BLaER1 (cell line): Measurements from ENCODE around the gene F8A3.
"Not testable (repeated sequence)": the region's sequence is repeated elsewhere in the genome, so short reads cannot be mapped to it uniquely, and the experiment has no call there.

Experiments used
- H3K27ac ChIP-seq: shearing (Covaris generic); formaldehyde crosslinking; 2 replicates; pipeline ENCODE4 v1.8.1; 2022
- H3K27me3 ChIP-seq: shearing (Covaris generic); formaldehyde crosslinking; 2 replicates; pipeline ENCODE4 v1.8.1; 2022
- H3K36me3 ChIP-seq: shearing (Covaris generic); formaldehyde crosslinking; 2 replicates; pipeline ENCODE4 v1.8.1; 2022
- H3K4me1 ChIP-seq: shearing (Covaris generic); formaldehyde crosslinking; 2 replicates; pipeline ENCODE4 v1.8.1; 2022
- H3K4me2 ChIP-seq: shearing (Covaris generic); formaldehyde crosslinking; 2 replicates; pipeline ENCODE4 v1.8.1; 2022
- H3K4me3 ChIP-seq: shearing (Covaris generic); formaldehyde crosslinking; 2 replicates; pipeline ENCODE4 v1.8.1; 2022
- H3K9ac ChIP-seq: shearing (Covaris generic); formaldehyde crosslinking; 2 replicates; pipeline ENCODE4 v1.8.1; 2022
- H3K9me3 ChIP-seq: shearing (Covaris generic); formaldehyde crosslinking; 2 replicates; pipeline ENCODE4 v1.8.1; 2022
- H4K20me1 ChIP-seq: shearing (Covaris generic); formaldehyde crosslinking; 2 replicates; pipeline ENCODE4 v1.8.1; 2022
- Cebpa-rat ChIP-seq: shearing (Covaris generic); IDR thresholded peaks from 2 replicates; pipeline ENCODE4 v1.8.1; 2022

Gene F8A3

GRCh38 chrX:155458471-155458870 lies at the start of gene F8A3:
Gene F8A3 (minus strand): TSS chrX:155458620. CDS start chrX:155458600, 20 bp downstream.
- not testable (repeated sequence) for H3K9ac ChIP-seq

GRCh38 chrX:155505296-155505695 lies 46.9 kb upstream of the F8A3 start:
- Histone ChIP-seq H4K20me1 (no peaks in the 10 kb centered on the region), H3K4me2 (no peak overlapping the region), H3K4me3 (no peak overlapping the region), H3K4me1 (no peaks in the 10 kb centered on the region), H3K36me3 (peaks cover 11% of the 10 kb centered on the region; the same call in 1 of the 2 replicates), H3K27ac (no peak overlapping the region), H3K9ac (no peak overlapping the region), H3K27me3 (peaks cover 5% of the 10 kb centered on the region; the same call in 1 of the 2 replicates), H3K9me3 (no peaks in the 10 kb centered on the region)
- TF ChIP-seq Cebpa-rat = no peak

More at GRCh38 chrX:155458471-155458870, at the start of gene F8A3:
- not testable (repeated sequence) for H3K4me1 ChIP-seq, H3K4me3 ChIP-seq, H3K4me2 ChIP-seq, H3K27ac ChIP-seq, H3K9me3 ChIP-seq, H3K27me3 ChIP-seq, H3K36me3 ChIP-seq, H4K20me1 ChIP-seq

GRCh38 chrX:155495134-155495533 lies 36.7 kb upstream of the F8A3 start:
- not testable (repeated sequence) for H3K27ac ChIP-seq, H3K36me3 ChIP-seq, H3K4me2 ChIP-seq, H3K9ac ChIP-seq, H4K20me1 ChIP-seq, H3K4me3 ChIP-seq, H3K9me3 ChIP-seq, H3K4me1 ChIP-seq, H3K27me3 ChIP-seq

- H3K4me2 ChIP-seq, H3K9me3 ChIP-seq, H4K20me1 ChIP-seq, H3K4me1 ChIP-seq, H3K4me3 ChIP-seq, H3K36me3 ChIP-seq, H3K27ac ChIP-seq, H3K9ac ChIP-seq, H3K27me3 ChIP-seq: not testable (repeated sequence)
Measured at GRCh38 chrX:155491421-155491820, 33.0 kb upstream of the F8A3 start.

GRCh38 chrX:155477136-155477535 lies 18.7 kb upstream of the F8A3 start:
- not testable (repeated sequence) for H3K27me3 ChIP-seq, H3K36me3 ChIP-seq

GRCh38 chrX:155466269-155466938 lies 8.0 kb upstream of the F8A3 start:
- H3K4me2 ChIP-seq, H3K9me3 ChIP-seq, H3K4me1 ChIP-seq, H3K27me3 ChIP-seq, H3K36me3 ChIP-seq, H3K9ac ChIP-seq, H3K4me3 ChIP-seq, H3K27ac ChIP-seq, H4K20me1 ChIP-seq: not testable (repeated sequence)

More at GRCh38 chrX:155477136-155477535, 18.7 kb upstream of the F8A3 start:
- H4K20me1 ChIP-seq, H3K27ac ChIP-seq, H3K4me2 ChIP-seq, H3K4me3 ChIP-seq, H3K4me1 ChIP-seq, H3K9me3 ChIP-seq, H3K9ac ChIP-seq: not testable (repeated sequence)

- not testable (repeated sequence) for H3K4me2 ChIP-seq, H3K4me1 ChIP-seq, H4K20me1 ChIP-seq, H3K9me3 ChIP-seq, H3K27me3 ChIP-seq, H3K9ac ChIP-seq, H3K27ac ChIP-seq, H3K4me3 ChIP-seq, H3K36me3 ChIP-seq
Measured at GRCh38 chrX:155460501-155460900, 2.1 kb upstream of the F8A3 start.

GRCh38 chrX:155457761-155458447 lies 516 bp downstream of the F8A3 start:
- not testable (repeated sequence) for H3K4me1 ChIP-seq, H3K36me3 ChIP-seq, H3K27me3 ChIP-seq, H3K9me3 ChIP-seq, H3K4me3 ChIP-seq, H4K20me1 ChIP-seq, H3K27ac ChIP-seq, H3K9ac ChIP-seq, H3K4me2 ChIP-seq

DNA sequence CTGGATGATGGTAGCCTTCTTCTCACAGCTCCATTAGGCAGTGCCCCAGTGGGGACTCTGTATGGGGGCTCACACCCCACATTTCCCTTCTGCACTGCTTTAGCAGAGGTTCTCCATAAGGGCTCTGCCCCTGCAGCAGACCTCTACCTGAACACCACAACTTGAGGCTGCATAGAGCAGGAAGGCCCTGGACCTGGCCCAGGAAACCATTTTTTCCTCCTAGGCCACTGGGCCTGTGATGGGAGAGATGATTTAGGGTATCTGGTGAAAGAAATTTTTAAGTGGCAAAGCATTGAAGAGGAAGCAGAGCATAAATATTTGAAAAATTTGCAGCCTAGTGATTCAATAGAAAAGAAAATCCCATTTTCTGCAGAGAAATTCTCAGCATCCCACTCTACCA lies 17.3 kb downstream of the F8A3 start:
- no peak overlapping the region for H3K4me3 ChIP-seq
- peaks cover 53% of the 10 kb centered on the region for H3K9me3 ChIP-seq
- H3K9ac ChIP-seq = no peak overlapping the region
- H3K4me2 ChIP-seq = no peak overlapping the region
- peaks cover 34% of the 10 kb centered on the region for H3K27me3 ChIP-seq
- no peak overlapping the region for H3K27ac ChIP-seq
- no peaks in the 10 kb centered on the region for H3K4me1 ChIP-seq
- no peaks in the 10 kb centered on the region for H4K20me1 ChIP-seq
- H3K36me3 ChIP-seq = peaks cover 7% of the 10 kb centered on the region; the same call in 1 of the 2 replicates
- TF ChIP-seq Cebpa-rat = no peak

GRCh38 chrX:155435744-155436112 lies 22.7 kb downstream of the F8A3 start:
- Histone ChIP-seq H3K9ac (no peak overlapping the region), H3K27ac (no peak overlapping the region), H3K9me3 (peaks cover 19% of the 10 kb centered on the region), H3K4me2 (no peak overlapping the region), H3K27me3 (peaks cover 47% of the 10 kb centered on the region), H3K36me3 (peaks cover 2% of the 10 kb centered on the region; the same call in 1 of the 2 replicates), H4K20me1 (no peaks in the 10 kb centered on the region), H3K4me1 (no peaks in the 10 kb centered on the region), H3K4me3 (no peak overlapping the region)
- TF ChIP-seq Cebpa-rat = no peak
